ENCODE measurements around the gene ANKRD1. TPM values are rescaled to one million over a fixed set of nuclear protein-coding genes. Genes with fewer than 3 reads are reported as not detected.

ANKRD1 gene
- total RNA-seq = not detected

DNA sequence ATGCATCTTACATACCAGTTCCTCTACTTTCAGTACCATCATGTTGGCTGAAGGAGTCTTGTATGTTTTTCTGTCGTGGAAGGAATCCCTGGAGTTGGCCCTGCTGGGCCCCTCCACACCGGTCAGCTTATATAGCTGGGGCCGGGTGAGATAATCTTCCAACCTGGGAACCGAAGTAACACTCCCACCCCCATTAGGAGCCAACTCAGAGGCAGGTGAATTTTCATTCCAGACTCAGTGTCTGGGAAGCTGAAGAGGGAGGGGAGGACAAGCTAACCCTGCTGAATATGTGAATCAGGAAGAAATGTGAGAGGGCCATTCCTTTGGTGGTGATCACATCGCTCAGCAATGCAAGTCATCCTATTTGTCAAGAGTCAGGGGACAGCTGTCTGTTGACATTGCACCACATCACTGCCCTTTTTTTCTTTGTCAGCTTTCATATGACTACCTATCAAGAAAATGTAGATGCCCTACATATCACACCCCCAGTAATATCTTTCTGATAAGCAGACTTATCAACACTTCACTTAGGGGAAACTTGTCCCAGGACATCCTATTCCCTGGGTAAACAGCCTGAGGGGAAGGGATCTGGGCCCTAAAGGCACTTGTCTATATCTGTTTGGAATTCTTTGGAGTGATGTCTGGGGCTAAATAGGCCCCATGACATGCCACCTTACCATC lies at the start of gene ANKRD1:
Gene ANKRD1 (minus strand): TSS at position 102 of the 681 bp plus-strand sequence. CDS start 60 bp downstream, at position 42.

DNA sequence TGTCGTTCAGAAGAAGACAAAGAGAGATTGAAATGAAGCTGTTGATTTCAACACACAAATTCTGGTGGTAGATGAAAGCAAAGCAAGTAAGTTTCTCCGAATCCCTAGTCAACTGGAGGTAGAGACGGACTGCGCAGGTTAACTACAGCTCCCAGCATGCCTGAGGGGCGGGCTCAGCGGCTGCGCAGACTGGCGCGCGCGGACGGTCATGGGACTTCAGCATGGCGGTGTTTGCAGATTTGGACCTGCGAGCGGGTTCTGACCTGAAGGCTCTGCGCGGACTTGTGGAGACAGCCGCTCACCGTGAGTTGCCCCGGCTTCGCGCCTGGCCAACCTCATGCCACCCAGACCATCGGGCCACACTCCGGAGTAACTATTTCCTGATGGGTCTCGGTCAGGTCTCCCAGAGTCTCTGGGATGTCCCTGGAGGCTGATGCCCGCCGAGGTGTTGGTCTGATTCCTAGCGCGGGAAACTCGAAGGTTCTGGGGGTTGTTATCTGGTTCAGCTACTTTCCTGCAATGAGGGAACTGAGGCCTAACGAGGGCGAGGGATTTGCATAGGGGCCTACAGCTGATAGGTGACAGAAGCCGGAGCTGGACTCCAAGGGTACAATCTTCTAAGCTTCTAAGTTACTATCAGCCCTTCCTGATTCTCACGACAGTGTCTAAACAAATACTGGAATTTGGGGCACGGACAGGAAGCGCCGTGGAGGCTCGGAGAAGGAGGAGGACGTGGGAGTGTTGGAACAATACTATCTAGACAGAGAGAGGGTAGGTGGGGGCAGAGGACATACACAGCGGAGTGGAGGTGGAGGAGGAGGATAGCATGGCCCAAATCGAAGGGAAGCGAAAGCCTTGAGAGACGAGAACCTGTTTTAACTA lies 48.9 kb downstream of the ANKRD1 start, which contains the start of gene RPP30:
Gene RPP30 (plus strand): TSS at position 209 of the 882 bp plus-strand sequence. CDS start 13 bp downstream, at position 222.

Small RNAs within 50 kb of the gene (small RNA-seq; reads per million reads assigned to genes)
- 0 reads per million in 2 donors for gene RF00019
- 0 reads per million in 2 donors for gene RNU6-740P

Other genes with a start within 250 kb of the ANKRD1 start
- gene HTR7, start 63.0 kb downstream of the ANKRD1 start, total RNA-seq = under 1 TPM in 1 of 2 donors, not detected in 1; 0.67 TPM
- gene RPP30, start 49.1 kb downstream of the ANKRD1 start, total RNA-seq = 10 to 100 TPM; 44.4 to 65.9 TPM